ENCODE measurements around the gene YLPM1. TPM values are rescaled to one million over a fixed set of nuclear protein-coding genes. Genes with fewer than 3 reads are reported as not detected.

The YLPM1 gene
- total and polyA plus RNA-seq, 12 donors: 8.4 to 45.9 (median 36.3) TPM

DNA sequence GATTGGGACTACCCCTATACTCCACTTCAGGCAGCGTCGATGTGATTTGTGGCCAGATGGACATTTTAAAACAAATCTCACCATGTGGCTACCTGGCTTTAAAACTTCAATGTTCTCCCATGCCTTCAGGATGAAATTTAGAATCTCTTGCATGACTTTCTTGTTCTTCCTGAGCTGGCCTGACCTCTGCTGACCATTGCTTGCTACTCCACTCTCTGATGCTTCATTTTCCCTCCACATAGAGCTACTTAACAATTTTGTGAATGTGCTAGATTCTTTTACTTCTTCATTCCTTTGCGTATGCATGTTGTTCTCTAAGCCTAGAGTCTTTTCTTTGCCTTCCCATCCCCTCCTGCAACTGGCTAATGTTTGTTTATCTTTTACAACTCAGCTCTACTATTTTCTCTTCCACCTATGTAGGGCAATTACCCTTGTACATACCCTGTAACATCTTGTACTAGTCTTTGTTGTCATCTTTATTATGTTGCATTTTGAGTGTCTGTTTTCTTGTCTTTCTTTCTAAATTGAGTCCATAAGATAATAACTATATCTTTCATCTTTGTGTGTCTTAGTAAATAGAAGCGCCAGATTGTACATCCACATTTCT, 41.2 kb downstream of the YLPM1 start:
- H3K27ac ChIP-seq: no peak overlapping the region
- H3K36me3 ChIP-seq: peaks cover 0 to 90% (median 22%) of the 10 kb centered on the region in 9 donors
- peak in 2 of 8 donors; percentile 47 for ATAC-seq
- H3K4me1 ChIP-seq: peaks cover 0 to 4% (median 0%) of the 10 kb centered on the region in 9 donors
- 84 to 92% methylated on average over 4 of the region's 4 CpGs for WGBS, 2 donors
- no peak overlapping the region for H3K4me3 ChIP-seq
- TF ChIP-seq, protein P1, sequence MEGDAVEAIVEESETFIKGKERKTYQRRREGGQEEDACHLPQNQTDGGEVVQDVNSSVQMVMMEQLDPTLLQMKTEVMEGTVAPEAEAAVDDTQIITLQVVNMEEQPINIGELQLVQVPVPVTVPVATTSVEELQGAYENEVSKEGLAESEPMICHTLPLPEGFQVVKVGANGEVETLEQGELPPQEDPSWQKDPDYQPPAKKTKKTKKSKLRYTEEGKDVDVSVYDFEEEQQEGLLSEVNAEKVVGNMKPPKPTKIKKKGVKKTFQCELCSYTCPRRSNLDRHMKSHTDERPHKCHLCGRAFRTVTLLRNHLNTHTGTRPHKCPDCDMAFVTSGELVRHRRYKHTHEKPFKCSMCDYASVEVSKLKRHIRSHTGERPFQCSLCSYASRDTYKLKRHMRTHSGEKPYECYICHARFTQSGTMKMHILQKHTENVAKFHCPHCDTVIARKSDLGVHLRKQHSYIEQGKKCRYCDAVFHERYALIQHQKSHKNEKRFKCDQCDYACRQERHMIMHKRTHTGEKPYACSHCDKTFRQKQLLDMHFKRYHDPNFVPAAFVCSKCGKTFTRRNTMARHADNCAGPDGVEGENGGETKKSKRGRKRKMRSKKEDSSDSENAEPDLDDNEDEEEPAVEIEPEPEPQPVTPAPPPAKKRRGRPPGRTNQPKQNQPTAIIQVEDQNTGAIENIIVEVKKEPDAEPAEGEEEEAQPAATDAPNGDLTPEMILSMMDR (IDR thresholded peaks at IDR 0.05): peak in 8 of 9 donors; percentile 30 to 68 (median 52)
- no peak for DNase-seq
- intact Hi-C loops (cut with DNase I): loop anchor here in 4 of 10 donors (2.0 to 10.0 kb wide), 3 partner anchors 196 to 200 kb away; no protein-coding TSS in a partner anchor
- no peaks in the 10 kb centered on the region for H3K9me3 ChIP-seq
- no peaks in the 10 kb centered on the region for H3K27me3 ChIP-seq

DNA sequence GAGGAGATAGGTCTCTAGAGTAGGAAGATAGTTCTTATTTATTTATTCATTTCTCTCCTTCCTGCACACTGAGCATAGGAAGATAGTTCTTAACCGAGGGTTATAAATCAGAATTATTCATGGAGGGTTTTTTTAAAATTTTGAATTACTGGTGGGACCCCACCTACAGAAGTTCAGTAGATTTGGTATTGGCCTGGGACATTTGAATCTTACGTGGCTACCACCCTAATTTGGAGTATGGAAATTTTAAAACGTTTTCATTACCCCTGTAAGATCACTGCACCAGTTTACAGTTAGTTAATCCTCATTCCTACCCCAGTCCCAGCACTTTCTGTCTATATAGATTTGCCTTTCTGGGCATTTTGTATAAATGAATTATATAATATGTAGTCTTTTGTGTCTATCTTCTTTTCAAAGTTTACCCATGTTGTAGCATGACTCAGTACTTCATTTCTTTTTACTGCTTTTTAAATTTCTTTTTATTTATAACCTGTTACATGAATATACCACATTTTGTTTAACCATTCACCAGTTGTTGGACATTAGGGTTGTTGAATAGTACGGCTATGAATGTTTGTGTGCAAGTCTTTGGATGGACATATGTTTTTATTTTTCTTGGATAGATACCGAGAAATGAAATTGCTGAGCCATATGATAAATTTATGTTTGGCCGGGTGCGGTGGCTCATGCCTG, 44.9 kb downstream of the YLPM1 start:
- H3K27ac ChIP-seq: no peak overlapping the region
- no peak for DNase-seq
- no peaks in the 10 kb centered on the region for H3K9me3 ChIP-seq
- H3K4me1 ChIP-seq: no peaks in the 10 kb centered on the region
- TF ChIP-seq, protein P1 (IDR thresholded peaks at IDR 0.05): no peak
- ATAC-seq: no peak
- intact Hi-C loops (cut with DNase I): loop anchor here in 1 of 10 donors (10.0 kb wide), 1 partner anchor 203 kb away; no protein-coding TSS in a partner anchor
- no peaks in the 10 kb centered on the region for H3K27me3 ChIP-seq
- H3K36me3 ChIP-seq: peaks cover 0 to 100% (median 48%) of the 10 kb centered on the region in 9 donors
- H3K4me3 ChIP-seq: no peak overlapping the region
- WGBS, 2 donors: 87 to 94% methylated on average over 7 of the region's 7 CpGs

DNA sequence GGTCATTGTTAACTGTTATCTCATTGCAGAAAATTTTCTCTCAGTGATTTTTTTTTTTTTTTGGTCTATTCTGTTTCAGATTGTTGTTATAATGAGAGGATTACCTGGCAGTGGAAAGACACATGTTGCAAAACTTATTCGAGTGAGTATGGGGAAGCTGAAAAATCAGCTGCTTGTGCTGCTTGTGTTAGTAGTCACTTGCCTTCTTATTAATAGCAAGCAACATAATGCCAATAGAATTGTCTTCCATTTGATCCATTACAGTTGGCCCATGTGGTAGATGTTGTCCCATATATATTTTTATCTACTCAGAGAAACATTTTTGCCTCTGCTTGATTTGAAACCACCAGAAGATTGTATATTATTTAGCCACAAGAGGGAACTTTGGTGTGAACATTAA, 53.0 kb downstream of the YLPM1 start:
- peaks cover 0 to 100% (median 59%) of the 10 kb centered on the region in 9 donors for H3K36me3 ChIP-seq
- WGBS, 2 donors: 84 to 88% methylated on average over 1 of the region's 1 CpG
- H3K9me3 ChIP-seq: no peaks in the 10 kb centered on the region
- H3K27ac ChIP-seq: no peak overlapping the region
- TF ChIP-seq, protein P1 (IDR thresholded peaks at IDR 0.05): no peak
- H3K27me3 ChIP-seq: no peaks in the 10 kb centered on the region
- H3K4me3 ChIP-seq: no peak overlapping the region
- intact Hi-C loops (cut with DNase I): no loop called here
- no peak for ATAC-seq
- no peaks in the 10 kb centered on the region for H3K4me1 ChIP-seq
- DNase-seq: no peak

DNA sequence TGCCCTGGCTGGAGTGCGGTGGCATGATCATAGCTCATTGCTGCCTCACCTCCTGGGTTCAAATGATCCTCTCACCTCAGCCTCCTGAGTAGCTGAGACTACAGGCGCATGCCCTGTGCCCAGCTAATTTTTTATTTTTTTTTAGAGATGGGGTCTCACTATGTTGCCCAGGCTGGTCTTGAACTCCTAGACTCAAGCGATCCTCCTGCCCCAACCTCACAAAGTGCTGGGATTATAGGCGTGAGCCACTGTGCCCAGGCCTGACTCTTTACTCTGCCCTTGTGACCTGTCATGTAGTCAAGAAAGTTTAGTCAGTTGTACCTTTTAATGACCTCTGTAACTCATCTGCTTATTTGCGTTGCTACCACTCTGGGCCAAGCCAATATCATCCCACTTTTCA, 57.2 kb downstream of the YLPM1 start:
- TF ChIP-seq, protein P1 (IDR thresholded peaks at IDR 0.05): no peak
- H3K9me3 ChIP-seq: no peaks in the 10 kb centered on the region
- 97 to 98% methylated on average over 5 of the region's 5 CpGs for WGBS, 2 donors
- intact Hi-C loops (cut with DNase I): no loop called here
- H3K27me3 ChIP-seq: no peaks in the 10 kb centered on the region
- H3K4me3 ChIP-seq: no peak overlapping the region
- peaks cover 0 to 100% (median 48%) of the 10 kb centered on the region in 9 donors for H3K36me3 ChIP-seq
- H3K4me1 ChIP-seq: peaks cover 0 to 8% (median 0%) of the 10 kb centered on the region in 9 donors
- ATAC-seq: no peak
- H3K27ac ChIP-seq: no peak overlapping the region
- no peak for DNase-seq

Data from heart right ventricle (tissue), 16 donors.